ENCODE results near the gene GAS2.
A peak's percentile ranks its signal among the peaks of the same experiment; 100 is the strongest.
"Not testable (repeated sequence)": the region's sequence is repeated elsewhere in the genome, so short reads cannot be mapped to it uniquely, and the experiment has no call there.

GAS2 gene

GRCh38 chr11:22666325-22666687, at the start of gene GAS2:
GAS2 (plus strand) TSS chr11:22666611; CDS start chr11:22674870, 8,259 bp downstream.
- ATAC-seq (no peak), DNase-seq (no peak)

GRCh38 chr11:22617868-22618267, 48.5 kb upstream of the GAS2 start:
- no peak for ATAC-seq
- no peak for DNase-seq

GRCh38 chr11:22624742-22625447, 41.5 kb upstream of the GAS2 start:
- peak; percentile 68 for DNase-seq
- peak; percentile 51 for ATAC-seq

GRCh38 chr11:22625448-22626287, 40.7 kb upstream of the GAS2 start, which contains the start of gene FANCF:
FANCF (minus strand) TSS chr11:22625823; CDS start chr11:22625810, 13 bp downstream.
- peak; percentile 88 for DNase-seq
- ATAC-seq, result peak; percentile 97

GRCh38 chr11:22626573-22627239, 39.7 kb upstream of the GAS2 start:
- no peak for ATAC-seq
- DNase-seq, result no peak

GRCh38 chr11:22627421-22627820, 39.0 kb upstream of the GAS2 start:
- ATAC-seq (no peak), DNase-seq (no peak)

GRCh38 chr11:22633354-22633902, 33.0 kb upstream of the GAS2 start:
- ATAC-seq (no peak), DNase-seq (no peak)

GRCh38 chr11:22634897-22635629, 31.3 kb upstream of the GAS2 start:
- peak; percentile 16 for ATAC-seq
- no peak for DNase-seq

- DNase-seq, result no peak
- peak; percentile 62 for ATAC-seq
These were observed 30.7 kb upstream of the GAS2 start for GRCh38 chr11:22635689-22636088.

- DNase-seq (no peak), ATAC-seq (no peak)
These were observed 25.5 kb upstream of the GAS2 start for GRCh38 chr11:22640862-22641261.

GRCh38 chr11:22641559-22641958, 24.9 kb upstream of the GAS2 start:
- DNase-seq (no peak), ATAC-seq (no peak)

- DNase-seq, ATAC-seq: not testable (repeated sequence)
These were observed 14.1 kb upstream of the GAS2 start for GRCh38 chr11:22652346-22652745.

GRCh38 chr11:22656130-22656529, 10.3 kb upstream of the GAS2 start:
- ATAC-seq (no peak), DNase-seq (no peak)

GRCh38 chr11:22657101-22657694, 9.2 kb upstream of the GAS2 start:
- DNase-seq (no peak), ATAC-seq (peak; percentile 84)

GRCh38 chr11:22659783-22660182, 6.6 kb upstream of the GAS2 start:
- no peak for DNase-seq
- no peak for ATAC-seq

- DNase-seq (peak; percentile 33), ATAC-seq (peak; percentile 69)
These were observed 453 bp downstream of the GAS2 start for GRCh38 chr11:22666688-22667439.

- ATAC-seq (no peak), DNase-seq (no peak)
These were observed 1.8 kb downstream of the GAS2 start for GRCh38 chr11:22668005-22668796.

GRCh38 chr11:22669368-22669767, 3.0 kb downstream of the GAS2 start:
- ATAC-seq, result no peak
- DNase-seq, result no peak

GRCh38 chr11:22670830-22671229, 4.4 kb downstream of the GAS2 start:
- no peak for DNase-seq
- no peak for ATAC-seq

GRCh38 chr11:22671751-22672150, 5.3 kb downstream of the GAS2 start:
- ATAC-seq, result no peak
- no peak for DNase-seq
